ENCODE results near the gene PHACTR2. TPM values are rescaled to one million over a fixed set of nuclear protein-coding genes. Genes with fewer than 3 reads are reported as not detected.
"Not testable (repeated sequence)": the region's sequence is repeated elsewhere in the genome, so short reads cannot be mapped to it uniquely, and the experiment has no call there.

PHACTR2 gene
- total and polyA plus RNA-seq, 4 donors, result 11.0 to 119 (median 43.8) TPM

GRCh38 chr6:143864234-143864633 is 186.5 kb downstream of the PHACTR2 start, which contains the start of gene ZC2HC1B:
ZC2HC1B (plus strand) TSS chr6:143864474; CDS start chr6:143864540, 66 bp downstream.
- H3K4me3 ChIP-seq, result no peak within 1 kb of the TSS
- no peak within 1 kb of the TSS for H3K27ac ChIP-seq (ENCODE audit: low read depth in 1 of 2, low read length in 1 of 2)
- WGBS, 2 donors, result 92 to 99% methylated on average over 1 of the region's 1 CpG
- H3K9me3 ChIP-seq (ENCODE audit: control insufficient read depth in 4 of 4, insufficient read depth in 3 of 4, low read length in 3 of 4), result peaks cover 0 to 3% (median 0%) of the 10 kb centered on the region in 4 donors
- H3K9ac ChIP-seq (ENCODE audit: insufficient read depth in 1 of 2, low read length in 2 of 2), result no peak within 1 kb of the TSS
- no peaks in the 10 kb centered on the region for H3K27me3 ChIP-seq (ENCODE audit: control insufficient read depth in 3 of 3, insufficient read depth in 3 of 3, low read length in 2 of 3)
- TF ChIP-seq, protein P1, sequence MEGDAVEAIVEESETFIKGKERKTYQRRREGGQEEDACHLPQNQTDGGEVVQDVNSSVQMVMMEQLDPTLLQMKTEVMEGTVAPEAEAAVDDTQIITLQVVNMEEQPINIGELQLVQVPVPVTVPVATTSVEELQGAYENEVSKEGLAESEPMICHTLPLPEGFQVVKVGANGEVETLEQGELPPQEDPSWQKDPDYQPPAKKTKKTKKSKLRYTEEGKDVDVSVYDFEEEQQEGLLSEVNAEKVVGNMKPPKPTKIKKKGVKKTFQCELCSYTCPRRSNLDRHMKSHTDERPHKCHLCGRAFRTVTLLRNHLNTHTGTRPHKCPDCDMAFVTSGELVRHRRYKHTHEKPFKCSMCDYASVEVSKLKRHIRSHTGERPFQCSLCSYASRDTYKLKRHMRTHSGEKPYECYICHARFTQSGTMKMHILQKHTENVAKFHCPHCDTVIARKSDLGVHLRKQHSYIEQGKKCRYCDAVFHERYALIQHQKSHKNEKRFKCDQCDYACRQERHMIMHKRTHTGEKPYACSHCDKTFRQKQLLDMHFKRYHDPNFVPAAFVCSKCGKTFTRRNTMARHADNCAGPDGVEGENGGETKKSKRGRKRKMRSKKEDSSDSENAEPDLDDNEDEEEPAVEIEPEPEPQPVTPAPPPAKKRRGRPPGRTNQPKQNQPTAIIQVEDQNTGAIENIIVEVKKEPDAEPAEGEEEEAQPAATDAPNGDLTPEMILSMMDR (IDR thresholded peaks at IDR 0.05; ENCODE audit: control extremely low read depth, extremely low read depth), result no peak
- H3K4me1 ChIP-seq (ENCODE audit: control insufficient read depth in 5 of 5, insufficient read depth in 5 of 5, low read length in 5 of 5), result no peaks in the 10 kb centered on the region
- ATAC-seq (ENCODE audit: insufficient read depth, low FRiP score) (no peak), DNase-seq (no peak)
- H3K36me3 ChIP-seq (ENCODE audit: control insufficient read depth in 4 of 4, insufficient read depth in 4 of 4, low read length in 4 of 4), result peaks cover 12 to 27% (median 22%) of the 10 kb centered on the region in 4 donors

DNA sequence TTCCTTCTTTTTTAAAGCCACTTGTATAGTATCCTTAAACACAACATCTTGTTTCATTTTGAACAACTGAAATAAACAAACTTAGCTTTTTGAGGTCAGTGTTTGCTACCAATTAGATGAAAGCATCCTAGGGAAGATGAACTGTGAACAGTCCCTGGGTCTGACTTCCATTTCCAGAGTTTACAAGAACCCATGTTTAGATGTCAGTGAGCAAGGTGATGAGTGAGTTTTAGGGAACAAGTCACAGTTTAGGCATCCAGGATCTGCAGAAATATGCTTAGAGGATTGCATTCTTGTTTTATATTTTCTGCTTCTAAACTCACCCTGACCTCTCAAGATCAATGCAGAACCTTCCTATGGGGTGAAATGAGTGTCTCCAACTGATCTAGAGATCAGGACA is 189.5 kb downstream of the PHACTR2 start:
- H3K36me3 ChIP-seq (ENCODE audit: control insufficient read depth in 4 of 4, insufficient read depth in 4 of 4, low read length in 4 of 4), result peaks cover 0 to 16% (median 6%) of the 10 kb centered on the region in 4 donors
- no peak overlapping the region for H3K27ac ChIP-seq (ENCODE audit: low read depth in 1 of 2, low read length in 1 of 2)
- no peak overlapping the region for H3K9ac ChIP-seq (ENCODE audit: insufficient read depth in 1 of 2, low read length in 2 of 2)
- DNase-seq (no peak), ATAC-seq (ENCODE audit: insufficient read depth, low FRiP score) (no peak)
- H3K27me3 ChIP-seq (ENCODE audit: control insufficient read depth in 3 of 3, insufficient read depth in 3 of 3, low read length in 2 of 3), result no peaks in the 10 kb centered on the region
- no peak overlapping the region for H3K4me3 ChIP-seq
- peaks cover 0 to 3% (median 0%) of the 10 kb centered on the region in 4 donors for H3K9me3 ChIP-seq (ENCODE audit: control insufficient read depth in 4 of 4, insufficient read depth in 3 of 4, low read length in 3 of 4)
- TF ChIP-seq, protein P1 (IDR thresholded peaks at IDR 0.05; ENCODE audit: control extremely low read depth, extremely low read depth), result no peak
- no peaks in the 10 kb centered on the region for H3K4me1 ChIP-seq (ENCODE audit: control insufficient read depth in 5 of 5, insufficient read depth in 5 of 5, low read length in 5 of 5)

- H3K4me1 ChIP-seq (ENCODE audit: control insufficient read depth in 5 of 5, insufficient read depth in 5 of 5, low read length in 5 of 5); DNase-seq; ATAC-seq (ENCODE audit: insufficient read depth, low FRiP score); H3K4me3 ChIP-seq; H3K9ac ChIP-seq (ENCODE audit: insufficient read depth in 1 of 2, low read length in 2 of 2); H3K27ac ChIP-seq (ENCODE audit: low read depth in 1 of 2, low read length in 1 of 2); H3K27me3 ChIP-seq (ENCODE audit: control insufficient read depth in 3 of 3, insufficient read depth in 3 of 3, low read length in 2 of 3); H3K9me3 ChIP-seq (ENCODE audit: control insufficient read depth in 4 of 4, insufficient read depth in 3 of 4, low read length in 3 of 4): not testable (repeated sequence)
- 95% methylated on average over 3 of the region's 3 CpGs for WGBS, 2 donors
- peaks cover 0 to 16% (median 5%) of the 10 kb centered on the region in 4 donors for H3K36me3 ChIP-seq (ENCODE audit: control insufficient read depth in 4 of 4, insufficient read depth in 4 of 4, low read length in 4 of 4)
These were observed 191.0 kb downstream of the PHACTR2 start for GRCh38 chr6:143868808-143869207.

- not testable (repeated sequence) for H3K9ac ChIP-seq (ENCODE audit: insufficient read depth in 1 of 2, low read length in 2 of 2); H3K27ac ChIP-seq (ENCODE audit: low read depth in 1 of 2, low read length in 1 of 2); H3K27me3 ChIP-seq (ENCODE audit: control insufficient read depth in 3 of 3, insufficient read depth in 3 of 3, low read length in 2 of 3); H3K9me3 ChIP-seq (ENCODE audit: control insufficient read depth in 4 of 4, insufficient read depth in 3 of 4, low read length in 3 of 4); H3K4me3 ChIP-seq; DNase-seq; H3K36me3 ChIP-seq (ENCODE audit: control insufficient read depth in 4 of 4, insufficient read depth in 4 of 4, low read length in 4 of 4); H3K4me1 ChIP-seq (ENCODE audit: control insufficient read depth in 5 of 5, insufficient read depth in 5 of 5, low read length in 5 of 5); ATAC-seq (ENCODE audit: insufficient read depth, low FRiP score)
- 95 to 97% methylated on average over 1 of the region's 1 CpG for WGBS, 2 donors
These were observed 193.5 kb downstream of the PHACTR2 start for GRCh38 chr6:143871202-143871730.
